Activated T-cell treated with anti-CD3 and anti-CD28 coated beads for 48 hours (primary cell): ENCODE results near the gene TOGARAM1.
A peak's percentile ranks its signal among the peaks of the same experiment; 100 is the strongest.
"Not testable (repeated sequence)": the region's sequence is repeated elsewhere in the genome, so short reads cannot be mapped to it uniquely, and the experiment has no call there.

Experiments used
- DNase-seq: peaks from one replicate; pipeline ENCODE4 v3.0.0-alpha.2; 2020; ENCODE audit warnings: low read depth

Gene TOGARAM1

GRCh38 chr14:45038865-45039264 is 76.9 kb downstream of the TOGARAM1 start:
- no peak for DNase-seq

DNA sequence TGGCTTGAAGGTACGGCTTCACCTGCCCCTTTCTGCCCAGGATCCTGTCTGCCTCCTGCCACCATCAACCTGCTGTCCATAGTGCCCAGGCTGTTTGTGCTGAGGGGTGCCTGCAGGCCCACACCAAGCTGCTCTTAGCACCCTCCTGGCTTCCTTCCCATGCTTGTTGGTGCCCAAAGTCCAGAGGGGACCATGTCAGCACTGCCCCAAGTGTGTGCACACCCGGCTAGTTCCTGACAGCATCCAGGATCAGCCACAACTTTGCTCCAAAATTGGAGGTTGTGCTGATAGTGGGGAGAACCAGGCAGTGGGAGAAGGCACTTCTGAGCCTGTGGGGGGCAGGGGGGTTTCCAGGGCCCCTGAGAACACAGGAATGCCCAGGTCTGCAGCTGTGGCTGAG is 77.4 kb downstream of the TOGARAM1 start:
- DNase-seq, result no peak

DNA sequence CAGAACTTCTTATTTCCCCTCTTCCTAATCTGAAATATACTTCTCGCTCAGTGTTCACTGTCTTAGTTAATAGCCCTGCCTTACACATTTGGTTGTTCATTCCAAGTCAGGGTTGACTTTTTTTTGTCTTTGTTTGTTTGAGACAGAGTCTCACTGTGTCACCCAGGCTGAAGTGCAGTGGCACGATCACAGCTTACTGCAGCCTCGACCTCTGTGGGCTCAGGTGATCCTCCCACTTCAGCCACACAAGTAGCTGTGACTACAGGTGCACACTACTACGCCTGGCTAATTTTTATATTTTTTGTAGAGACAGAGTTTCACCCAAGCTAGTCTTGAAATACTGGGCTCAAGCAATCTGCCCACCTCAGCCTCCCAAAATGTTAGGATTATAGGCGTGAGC is 79.7 kb downstream of the TOGARAM1 start:
- DNase-seq, result no peak

- DNase-seq, result no peak
Measured at GRCh38 chr14:45044638-45045037, 82.6 kb downstream of the TOGARAM1 start.

DNA sequence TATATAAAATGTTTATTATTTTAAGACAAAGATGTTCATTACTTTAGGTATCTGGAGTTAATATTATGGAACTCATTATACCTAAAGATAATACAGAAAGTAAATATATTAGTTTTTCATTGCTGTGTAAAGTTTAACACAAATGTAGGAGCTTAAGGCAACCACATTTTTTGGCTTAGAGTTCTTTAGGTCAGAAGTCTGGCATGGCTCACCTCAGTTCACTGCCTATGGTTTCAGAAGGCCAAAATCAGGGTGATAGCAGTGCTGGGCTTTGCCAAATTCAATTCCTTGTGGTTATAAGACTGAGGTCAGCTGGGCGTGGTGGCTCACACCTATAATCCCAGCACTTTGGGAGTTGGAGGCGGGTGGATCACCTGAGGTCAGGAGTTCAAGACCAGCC is 86.4 kb downstream of the TOGARAM1 start:
- no peak for DNase-seq

DNA sequence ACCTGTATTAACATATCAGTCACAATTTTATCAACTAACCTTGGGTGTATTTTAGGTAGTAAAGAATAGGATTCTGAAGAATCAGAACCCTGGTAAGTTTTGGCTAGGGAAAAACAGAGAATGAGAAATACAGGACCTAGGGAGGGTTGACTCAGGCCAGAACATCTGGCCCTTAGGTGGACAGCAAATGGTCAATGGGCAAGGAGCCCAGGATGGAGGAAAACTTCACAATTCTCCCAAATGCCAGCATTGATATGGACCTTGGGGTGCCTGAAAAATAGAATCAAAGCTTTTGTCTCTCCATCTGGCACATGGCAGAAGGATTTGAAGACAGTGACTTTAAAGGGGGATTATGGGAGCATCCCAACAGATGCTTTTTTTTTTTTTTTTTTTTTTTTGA is 89.2 kb downstream of the TOGARAM1 start:
- DNase-seq, result no peak

DNA sequence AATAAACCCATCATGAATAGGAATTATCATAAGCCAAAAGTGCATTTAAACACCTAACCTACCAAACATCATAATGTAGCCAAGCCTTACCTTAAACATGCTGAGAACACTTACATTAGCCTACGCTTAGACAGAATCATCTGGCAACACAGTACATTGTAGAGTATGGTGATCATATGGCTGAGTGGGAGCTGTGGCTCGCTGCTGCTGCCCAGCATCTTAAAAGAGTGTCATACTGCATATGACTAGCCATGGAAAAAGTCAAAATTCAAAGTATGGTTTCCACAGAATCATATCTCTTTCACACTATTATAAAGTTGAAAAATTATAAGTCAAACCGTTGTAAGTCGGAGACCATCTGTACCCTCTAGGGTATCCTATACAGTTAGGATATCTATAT is 89.9 kb downstream of the TOGARAM1 start:
- DNase-seq, result no peak

DNA sequence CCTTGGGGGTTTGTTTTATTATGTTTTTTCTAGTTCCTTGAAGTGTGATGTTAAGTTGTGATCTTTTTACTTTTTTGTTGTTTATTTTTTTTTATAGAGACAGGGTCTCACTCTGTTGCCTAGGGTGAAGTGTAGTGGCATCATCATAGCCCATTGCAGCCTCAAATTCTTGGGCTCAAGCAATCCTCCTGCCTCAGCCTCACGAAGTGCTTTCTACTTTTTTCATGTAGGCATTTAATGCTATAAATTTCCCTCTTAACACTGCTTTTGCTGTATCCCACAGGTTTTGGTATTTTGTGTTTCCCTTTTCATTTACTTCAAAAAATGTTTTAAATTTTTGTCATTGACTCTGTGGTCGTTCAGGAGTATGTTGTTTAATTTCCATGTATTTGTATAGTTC is 95.4 kb downstream of the TOGARAM1 start:
- no peak for DNase-seq

DNA sequence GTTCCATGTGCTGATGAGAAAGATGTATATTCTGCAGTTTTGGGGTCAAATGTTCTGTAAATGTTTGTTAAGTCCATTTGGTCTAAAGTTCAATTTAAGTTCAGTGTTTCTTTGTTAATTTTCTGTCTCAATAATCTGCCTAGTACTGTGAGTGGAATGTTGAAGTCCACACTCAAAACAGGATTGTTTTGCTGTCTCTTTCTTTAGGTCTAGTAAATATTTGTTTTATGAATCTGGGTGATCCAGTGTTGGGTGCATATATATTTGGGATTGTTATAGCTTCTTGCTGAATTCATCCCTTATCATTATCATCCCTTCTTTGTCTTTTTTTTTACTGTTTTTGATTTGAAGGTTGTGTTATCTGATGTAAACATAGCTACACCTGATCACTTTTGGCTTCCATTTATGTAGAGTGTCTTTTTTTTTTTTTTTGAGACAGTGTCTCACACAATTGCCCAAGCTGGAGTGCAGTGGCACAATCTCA is 95.9 kb downstream of the TOGARAM1 start:
- no peak for DNase-seq

DNA sequence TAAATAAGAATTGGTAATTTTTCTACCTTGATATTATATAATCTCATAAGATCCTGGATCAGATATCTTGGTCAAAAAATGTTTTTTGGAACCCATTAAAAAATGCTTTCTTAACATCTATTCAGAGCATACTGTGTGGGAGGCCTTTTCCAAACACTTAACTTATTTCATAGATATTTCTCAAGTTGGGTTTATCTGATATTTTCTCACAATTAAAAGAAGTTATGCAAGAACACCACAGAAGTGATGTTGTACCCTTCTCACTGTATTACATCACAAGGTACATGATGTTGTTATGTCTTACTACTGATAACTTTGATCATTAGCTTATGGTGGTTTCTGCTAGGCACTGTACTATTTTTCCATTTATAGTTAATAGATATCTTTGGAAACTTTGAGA is 98.6 kb downstream of the TOGARAM1 start:
- DNase-seq, result no peak

- no peak for DNase-seq
Measured at GRCh38 chr14:45065540-45065939, 103.5 kb downstream of the TOGARAM1 start.

GRCh38 chr14:45065956-45066355 is 104.0 kb downstream of the TOGARAM1 start:
- DNase-seq, result no peak

DNA sequence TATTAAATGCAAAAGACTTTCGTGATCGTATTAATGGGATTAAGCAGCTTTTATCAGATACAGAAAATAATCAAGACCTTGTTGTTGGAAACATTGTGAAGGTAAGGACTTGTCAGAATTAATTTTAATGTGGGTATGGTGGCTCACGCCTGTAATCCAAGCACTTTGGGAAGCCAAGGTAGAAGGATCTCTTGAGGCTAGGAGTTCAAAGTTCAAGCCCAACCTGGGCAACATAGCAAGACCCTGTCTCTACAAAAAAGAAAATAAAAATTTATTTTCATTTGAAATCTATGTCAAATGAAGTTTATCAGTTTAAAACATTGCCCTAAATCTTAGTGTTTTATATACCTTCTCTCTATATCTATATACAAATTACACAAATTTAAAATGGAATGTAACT is 104.7 kb downstream of the TOGARAM1 start:
- DNase-seq, result no peak

GRCh38 chr14:45068396-45068795 is 106.4 kb downstream of the TOGARAM1 start:
- no peak for DNase-seq

GRCh38 chr14:45070215-45070614 is 108.2 kb downstream of the TOGARAM1 start:
- DNase-seq, result no peak

DNA sequence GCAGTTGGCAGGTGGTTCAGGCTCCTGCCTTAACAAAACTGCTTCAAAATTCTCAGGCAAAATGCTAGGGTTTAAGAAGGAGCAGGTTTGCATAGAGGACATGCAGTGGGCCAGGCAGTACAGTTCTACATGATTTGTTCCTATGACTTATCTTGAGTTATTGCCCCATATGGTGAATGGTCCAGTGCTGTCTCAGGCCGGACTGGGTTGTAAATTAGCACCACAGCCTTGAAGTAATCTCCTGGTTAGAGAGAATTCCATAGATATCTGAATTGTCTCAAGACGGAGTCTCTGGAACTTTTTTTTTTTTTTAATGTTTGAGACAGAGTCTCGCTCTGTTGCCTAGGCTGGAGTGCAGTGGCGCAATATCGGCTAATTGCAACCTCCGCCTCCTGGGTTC is 110.1 kb downstream of the TOGARAM1 start:
- no peak for DNase-seq

- no peak for DNase-seq
Measured at GRCh38 chr14:45073231-45073879, 111.4 kb downstream of the TOGARAM1 start.

- DNase-seq, result no peak
Measured at GRCh38 chr14:45078323-45078722, 116.3 kb downstream of the TOGARAM1 start.

GRCh38 chr14:45080416-45080968 is 118.5 kb downstream of the TOGARAM1 start:
- not testable (repeated sequence) for DNase-seq

- not testable (repeated sequence) for DNase-seq
Measured at GRCh38 chr14:45081096-45081495, 119.1 kb downstream of the TOGARAM1 start.

DNA sequence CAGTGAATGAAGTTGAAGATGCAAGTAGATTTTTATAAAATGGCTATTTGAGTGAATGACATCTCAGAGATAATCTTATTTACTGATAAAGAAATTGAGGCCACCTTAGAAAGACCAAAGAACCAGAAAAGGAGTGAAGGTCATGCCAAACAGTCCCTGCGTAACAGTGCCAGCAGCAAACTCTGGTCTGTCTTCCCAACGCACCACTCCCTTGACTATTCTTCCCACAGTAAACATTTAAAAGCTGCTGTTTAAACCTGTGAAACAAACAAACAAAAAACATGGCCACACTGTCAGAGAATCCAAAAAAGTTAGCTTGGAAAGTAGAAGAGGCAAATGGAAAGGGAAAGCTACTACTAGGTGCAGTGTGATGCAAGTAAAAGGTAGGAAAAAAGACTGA is 120.4 kb downstream of the TOGARAM1 start:
- DNase-seq, result no peak

- no peak for DNase-seq
Measured at GRCh38 chr14:45083617-45083975, 121.6 kb downstream of the TOGARAM1 start.

GRCh38 chr14:45083976-45084722 is 122.2 kb downstream of the TOGARAM1 start, which contains the start of gene PRPF39:
TSS of gene PRPF39 (plus strand) at chr14:45084116. CDS start at chr14:45095240, 11,124 bp downstream.
- DNase-seq, result peak; percentile 96
